OCI-LY7 (cell line): ENCODE measurements around the gene LRP1B. TPM values are rescaled to one million over a fixed set of nuclear protein-coding genes. Genes with fewer than 3 reads are reported as not detected.
"Not testable (repeated sequence)": the region's sequence is repeated elsewhere in the genome, so short reads cannot be mapped to it uniquely, and the experiment has no call there.

Experiments used
- BruUV-seq: library from RNA; stranded (reverse); fragments of 400-500 nt; replicated peaks from 2 replicates; lab custom pipeline; 2021; lab: Mats Ljungman, UMichigan
- CTCF ChIA-PET: fragments of 300-600 bp; sonication (Branson Sonifier 250); formaldehyde crosslinking; loops from one replicate; lab custom pipeline; 2022; ENCODE audit warnings: antibody characterized with exemption; ENCODE audit not compliant: unreplicated experiment; lab: Charles Lee
- POLR2A ChIA-PET: fragments of 300-600 bp; sonication (Branson Sonifier 250); formaldehyde crosslinking; loops from one replicate; lab custom pipeline; 2022; ENCODE audit warnings: antibody characterized with exemption; lab: Charles Lee
- DNase-seq: peaks from one replicate; pipeline ENCODE4 v3.0.0-alpha.2; 2015; ENCODE audit warnings: low spot score
- H2AFZ ChIP-seq: fragments of 200-600 bp; sonication (generic), shearing (Covaris generic); 2 replicates; pipeline ENCODE4 v1.6.1; 2014; ENCODE audit warnings: mild to moderate bottlenecking, antibody characterized with exemption, low read length, moderate library complexity
- H3K27ac ChIP-seq: fragments of 200-600 bp; sonication (generic); 2 replicates; pipeline ENCODE4 v1.5.1; 2014; ENCODE audit warnings: mixed run types, low read depth, mild to moderate bottlenecking, moderate library complexity, low read length, inconsistent platforms; ENCODE audit not compliant: poor library complexity, severe bottlenecking
- H3K36me3 ChIP-seq: fragments of 200-600 bp; sonication (generic); 2 replicates; pipeline ENCODE4 v1.6.1; 2014; ENCODE audit warnings: mild to moderate bottlenecking, antibody characterized with exemption, low read length, moderate library complexity, mixed read lengths; ENCODE audit not compliant: insufficient read depth
- H3K4me1 ChIP-seq: fragments of 200-600 bp; sonication (generic); 2 replicates; pipeline ENCODE4 v1.5.1; 2014; ENCODE audit warnings: mild to moderate bottlenecking, low read length; ENCODE audit not compliant: insufficient read depth, poor library complexity, severe bottlenecking
- H3K4me2 ChIP-seq: fragments of 200-600 bp; sonication (generic); 2 replicates; pipeline ENCODE4 v1.6.1; 2014; ENCODE audit warnings: mild to moderate bottlenecking, low read length
- H3K4me3 ChIP-seq: fragments of 200-600 bp; sonication (generic); 2 replicates; pipeline ENCODE4 v1.5.1; 2014; ENCODE audit warnings: mild to moderate bottlenecking, low read depth, low read length; ENCODE audit not compliant: poor library complexity, severe bottlenecking
- H3K79me2 ChIP-seq: fragments of 200-600 bp; sonication (generic); 2 replicates; pipeline ENCODE4 v1.6.1; 2016; ENCODE audit warnings: low read depth, mild to moderate bottlenecking, low read length, moderate library complexity, mixed read lengths; ENCODE audit not compliant: insufficient read depth
- H3K9me2 ChIP-seq: fragments of 200-600 bp; sonication (generic); 2 replicates; pipeline ENCODE4 v1.6.1; 2016; ENCODE audit warnings: mild to moderate bottlenecking, low read length, mixed read lengths; ENCODE audit not compliant: insufficient read depth
- H3K9me3 ChIP-seq: fragments of 200-600 bp; sonication (generic); 2 replicates; pipeline ENCODE4 v1.6.1; 2014; ENCODE audit warnings: mild to moderate bottlenecking, mixed run types, low read length, mixed read lengths
- H4K20me1 ChIP-seq: fragments of 200-600 bp; sonication (generic); 2 replicates; pipeline ENCODE4 v1.6.1; 2014; ENCODE audit warnings: mild to moderate bottlenecking, antibody characterized with exemption, low read length, moderate library complexity, mixed read lengths; ENCODE audit not compliant: insufficient read depth
- CTCF ChIP-seq: fragments of 200-600 bp; sonication (generic); conservative IDR thresholded peaks from 2 replicates; pipeline ENCODE4 v1.5.1; 2014; ENCODE audit warnings: mild to moderate bottlenecking, antibody characterized with exemption, low read length, moderate library complexity, mixed read lengths
- EZH2phosphoT487 ChIP-seq: fragments of 200-600 bp; sonication (generic); IDR thresholded peaks from 2 replicates; pipeline ENCODE4 v1.6.1; 2018; ENCODE audit warnings: low read depth, borderline replicate concordance, mild to moderate bottlenecking, mixed run types, antibody characterized with exemption, low read length, moderate library complexity, mixed read lengths
- intact Hi-C: fragments of 100-400 bp; cut with micrococcal nuclease; formaldehyde crosslinking; loops from one replicate; pipeline ENCODE4 v1.10.0; 2022; ENCODE audit not compliant: unreplicated experiment
- total RNA-seq, 2 experiments: library from RNA; depleted of rRNA in 1 of 2; stranded (reverse); fragments of >200 nt in 1 of 2; shearing (Covaris generic) in 1 of 2; gene quantifications; 2 replicates each; pipeline ENCODE4 v1.2.3, GENCODE V29; 2014 to 2022

The LRP1B gene
- total RNA-seq, 2 experiments from 2014 or later: not detected

- ChIA-PET CTCF (no interaction called here), POLR2A (no interaction called here)
- no peaks in the 10 kb centered on the region for H3K9me3 ChIP-seq
- no peaks in the 10 kb centered on the region for H4K20me1 ChIP-seq
- H3K4me2 ChIP-seq: no peak overlapping the region
- no peaks in the 10 kb centered on the region for H3K36me3 ChIP-seq
- H3K27ac ChIP-seq: no peak overlapping the region
- intact Hi-C loops: no loop called here
- no TSS peak for BruUV-seq
- H3K4me1 ChIP-seq: no peaks in the 10 kb centered on the region
- TF ChIP-seq CTCF: no peak
- no peak for TF ChIP-seq EZH2phosphoT487
- H3K79me2 ChIP-seq: no peaks in the 10 kb centered on the region
- no peak overlapping the region for H2AFZ ChIP-seq
- H3K4me3 ChIP-seq: no peak overlapping the region
- DNase-seq: no peak
- H3K9me2 ChIP-seq: no peaks in the 10 kb centered on the region
Measured at GRCh38 chr2:142094233-142094632, 36.6 kb downstream of the LRP1B start.

GRCh38 chr2:142088058-142088568 lies 42.7 kb downstream of the LRP1B start:
- H3K36me3 ChIP-seq: no peaks in the 10 kb centered on the region
- no peaks in the 10 kb centered on the region for H4K20me1 ChIP-seq
- DNase-seq: no peak
- H3K9me2 ChIP-seq: no peaks in the 10 kb centered on the region
- H3K4me3 ChIP-seq: no peak overlapping the region
- H3K4me1 ChIP-seq: no peaks in the 10 kb centered on the region
- POLR2A ChIA-PET: no interaction called here
- TF ChIP-seq EZH2phosphoT487 (no peak), CTCF (no peak)
- H3K79me2 ChIP-seq: no peaks in the 10 kb centered on the region
- CTCF ChIA-PET: no interaction called here
- H3K9me3 ChIP-seq: no peaks in the 10 kb centered on the region
- no peak overlapping the region for H2AFZ ChIP-seq
- intact Hi-C loops: no loop called here
- no peak overlapping the region for H3K27ac ChIP-seq
- no TSS peak for BruUV-seq
- no peak overlapping the region for H3K4me2 ChIP-seq

- POLR2A ChIA-PET, H3K27ac ChIP-seq, H3K79me2 ChIP-seq, H3K4me2 ChIP-seq, BruUV-seq, H3K9me3 ChIP-seq, DNase-seq, H4K20me1 ChIP-seq, CTCF ChIA-PET, H2AFZ ChIP-seq, H3K4me1 ChIP-seq, intact Hi-C loops, H3K36me3 ChIP-seq, H3K4me3 ChIP-seq, H3K9me2 ChIP-seq: not testable (repeated sequence)
Measured at GRCh38 chr2:142087585-142087984, 43.2 kb downstream of the LRP1B start.
